HCT116 (cell line): ENCODE measurements around the gene ANKRD34C. TPM values are rescaled to one million over a fixed set of nuclear protein-coding genes. Genes with fewer than 3 reads are reported as not detected.

ENCODE experiments used
- ATAC-seq: fragments of 200-7000 bp; cut with Tn5 transposase; 2 replicates; pipeline ENCODE4 v1.9.1; 2020; ENCODE audit warnings: mild to moderate bottlenecking, moderate library complexity
- BruUV-seq: library from RNA; stranded (reverse); fragments of 400-500 nt; replicated peaks from 2 replicates; lab custom pipeline; 2021; lab: Mats Ljungman, UMichigan
- CTCF ChIA-PET: fragments of 300-600 bp; sonication (Branson Sonifier 250); formaldehyde crosslinking; loops from one replicate; lab custom pipeline; 2021; ENCODE audit warnings: antibody characterized with exemption; lab: Charles Lee
- POLR2A ChIA-PET: fragments of 300-600, 350-600 bp; sonication (Branson Sonifier 250); formaldehyde crosslinking; loops from one replicate; lab custom pipeline; 2021; ENCODE audit warnings: antibody characterized with exemption; lab: Charles Lee
- RAD21 ChIA-PET, 2 experiments: fragments of 300-600 bp; sonication (Branson Sonifier 250); formaldehyde crosslinking; loops; one replicate each; lab custom pipeline; 2023; ENCODE audit warnings: low total read pairs in 2 of 2; ENCODE audit not compliant: uncharacterized antibody in 2 of 2, unreplicated experiment in 2 of 2, low non-redundant PET in 1 of 2; lab: Charles Lee
- DNase-seq: peaks from one replicate; pipeline ENCODE4 v3.0.0-alpha.2; 2010; ENCODE audit warnings: low read depth, low spot score
- H2AFZ ChIP-seq: fragments of 200-600 bp; shearing (Covaris generic), sonication (generic); 2 replicates; pipeline ENCODE4 v1.6.1; 2017; ENCODE audit warnings: low read depth, mixed run types, mixed read lengths, antibody characterized with exemption, low read length; ENCODE audit not compliant: poor library complexity, severe bottlenecking
- H3K27ac ChIP-seq: 2 replicates; pipeline ENCODE4 v1.5.1; 2012; ENCODE audit warnings: low read depth, low read length
- H3K27me3 ChIP-seq: fragments of 200-600 bp; sonication (generic); 2 replicates; pipeline ENCODE4 v1.6.1; 2016; ENCODE audit warnings: mixed run types, low read length, mixed read lengths; ENCODE audit not compliant: insufficient read depth
- H3K36me3 ChIP-seq, 2 experiments: fragments of 200-500 bp in 1 of 2; fragments of 200-600 bp in 1 of 2; sonication (Bioruptor generic) in 1 of 2; sonication (generic) in 1 of 2; 2 replicates each; pipeline versions ENCODE4 v1.5.1 to v1.6.1; 2014 to 2016; ENCODE audit warnings: low read length in 2 of 2, inconsistent platforms in 1 of 2, mixed read lengths in 1 of 2, mixed run types in 1 of 2; ENCODE audit not compliant: insufficient read depth in 2 of 2, control insufficient read depth in 1 of 2
- H3K4me1 ChIP-seq, 2 experiments: fragments of 200-600 bp in 1 of 2; sonication (generic) in 1 of 2; 2 replicates each; pipeline versions ENCODE4 v1.5.1 to v1.6.1; 2012 to 2017; ENCODE audit warnings: low read length in 2 of 2, inconsistent platforms in 1 of 2, mild to moderate bottlenecking in 1 of 2, mixed read lengths in 1 of 2, mixed run types in 1 of 2, moderate library complexity in 1 of 2; ENCODE audit not compliant: insufficient read depth in 2 of 2, control insufficient read depth in 1 of 2
- H3K4me2 ChIP-seq: fragments of 200-600 bp; sonication (generic); 2 replicates; pipeline ENCODE4 v1.6.1; 2017; ENCODE audit warnings: mixed run types, low read length, mixed read lengths
- H3K4me3 ChIP-seq, 2 experiments: fragments of 200-600 bp in 1 of 2; sonication (generic) in 1 of 2; replicated peaks in 1 of 2; 2 replicates each; pipeline ENCODE4 v1.5.1; 2011 to 2016; ENCODE audit warnings: low read length in 2 of 2, control low read depth in 1 of 2, low read depth in 1 of 2, mild to moderate bottlenecking in 1 of 2, mixed read lengths in 1 of 2, mixed run types in 1 of 2
- H3K79me2 ChIP-seq: fragments of 200-600 bp; sonication (generic); 2 replicates; pipeline ENCODE4 v1.6.1; 2017; ENCODE audit warnings: mild to moderate bottlenecking, mixed run types, low read length, moderate library complexity, mixed read lengths; ENCODE audit not compliant: insufficient read depth
- H3K9ac ChIP-seq: fragments of 200-600 bp; sonication (generic); 2 replicates; pipeline ENCODE4 v1.6.1; 2016; ENCODE audit warnings: low read length, mixed read lengths
- H3K9me2 ChIP-seq: fragments of 200-600 bp; sonication (generic), shearing (Covaris generic); 2 replicates; pipeline ENCODE4 v1.6.1; 2017; ENCODE audit warnings: mixed run types, mild to moderate bottlenecking, moderate library complexity; ENCODE audit not compliant: insufficient read depth
- H3K9me3 ChIP-seq, 2 experiments: fragments of 200-500 bp in 1 of 2; fragments of 200-600 bp in 1 of 2; sonication (Bioruptor generic) in 1 of 2; sonication (generic) in 1 of 2; 2 replicates each; pipeline ENCODE4 v1.6.1; 2014 to 2017; ENCODE audit warnings: low read length in 2 of 2, mixed read lengths in 2 of 2, inconsistent platforms in 1 of 2, low read depth in 1 of 2, mild to moderate bottlenecking in 1 of 2, mixed run types in 1 of 2, moderate library complexity in 1 of 2; ENCODE audit not compliant: control insufficient read depth in 1 of 2, insufficient read depth in 1 of 2
- H4K20me1 ChIP-seq: fragments of 200-600 bp; sonication (generic), shearing (Covaris generic); 2 replicates; pipeline ENCODE4 v1.6.1; 2017; ENCODE audit warnings: mixed run types, mild to moderate bottlenecking, moderate library complexity; ENCODE audit not compliant: insufficient read depth
- CBX3 ChIP-seq: IDR thresholded peaks from 2 replicates; pipeline ENCODE4 v1.6.1; 2012; ENCODE audit warnings: low read depth
- CEBPB ChIP-seq: IDR thresholded peaks from 2 replicates; pipeline ENCODE4 v1.6.1; 2012; ENCODE audit warnings: low read depth
- CTCF ChIP-seq, 3 experiments: fragments of 200-600 bp in 1 of 3; sonication (generic) in 1 of 3; IDR thresholded peaks in 2 of 3; conservative IDR thresholded peaks in 1 of 3; 2 replicates each; pipeline ENCODE4 v1.5.1; 2012 to 2017; ENCODE audit warnings: low read depth in 2 of 3, low read length in 2 of 3, antibody characterized with exemption in 1 of 3, borderline replicate concordance in 1 of 3, control low read depth in 1 of 3, mild to moderate bottlenecking in 1 of 3, mixed read lengths in 1 of 3, mixed run types in 1 of 3, moderate library complexity in 1 of 3; ENCODE audit not compliant: insufficient read depth in 1 of 3
- EGR1 ChIP-seq: IDR thresholded peaks from 2 replicates; pipeline ENCODE4 v1.6.1; 2012; ENCODE audit warnings: low read depth
- MAX ChIP-seq: IDR thresholded peaks from 2 replicates; pipeline ENCODE4 v1.6.1; 2012
- POLR2AphosphoS5 ChIP-seq: IDR thresholded peaks from 2 replicates; pipeline ENCODE4 v1.6.1; 2011; ENCODE audit warnings: mild to moderate bottlenecking, low read depth, low read length, moderate library complexity
- REST ChIP-seq: IDR thresholded peaks from 2 replicates; pipeline ENCODE4 v1.6.1; 2012; ENCODE audit warnings: low read depth
- SIN3A ChIP-seq: IDR thresholded peaks from 2 replicates; pipeline ENCODE4 v1.6.1; 2012; ENCODE audit warnings: low read depth
- SP1 ChIP-seq: IDR thresholded peaks from 2 replicates; pipeline ENCODE4 v1.6.1; 2012; ENCODE audit warnings: low read depth
- SRF ChIP-seq: IDR thresholded peaks from 2 replicates; pipeline ENCODE4 v1.6.1; 2012; ENCODE audit warnings: low read depth
- ZBTB33 ChIP-seq: IDR thresholded peaks from 2 replicates; pipeline ENCODE4 v1.6.1; 2011; ENCODE audit warnings: mild to moderate bottlenecking, low read length, moderate library complexity; ENCODE audit not compliant: insufficient replicate concordance; ENCODE audit errors: extremely low read depth
- ZFX ChIP-seq: fragments of 450-650 bp; IDR thresholded peaks from 2 replicates; pipeline ENCODE4 v1.6.1; 2017
- ZNF274 ChIP-seq: fragments of 200-500 bp; sonication (Bioruptor generic); IDR thresholded peaks from 2 replicates; pipeline ENCODE4 v1.6.1; 2014; ENCODE audit warnings: mild to moderate bottlenecking, low read depth, low read length, inconsistent platforms
- intact Hi-C: fragments of 100-400 bp; cut with micrococcal nuclease; formaldehyde crosslinking; loops from 2 replicates; pipeline ENCODE4 v1.10.0; 2022
- total RNA-seq: library from RNA; stranded (reverse); gene quantifications from one replicate; pipeline ENCODE4 v1.2.1, GENCODE V29; 2021; ENCODE audit not compliant: unreplicated experiment

ANKRD34C gene
- total RNA-seq, 1 experiment from 2014 or later: not detected

GRCh38 chr15:79265987-79266579 is 16.4 kb upstream of the ANKRD34C start:
- Histone ChIP-seq H3K36me3 (no peaks in the 10 kb centered on the region), H3K4me1 (peaks cover 0 to 9% of the 10 kb centered on the region in 2 experiments; a peak in 2 of 4 replicates), H3K4me2 (no peak overlapping the region), H3K27ac (no peak overlapping the region), H3K79me2 (no peaks in the 10 kb centered on the region), H3K9ac (no peak overlapping the region), H3K9me3 (no peaks in the 10 kb centered on the region), H2AFZ (no peak overlapping the region), H3K27me3 (no peaks in the 10 kb centered on the region), H4K20me1 (no peaks in the 10 kb centered on the region), H3K9me2 (no peaks in the 10 kb centered on the region), H3K4me3 (no peak overlapping the region)
- ATAC-seq (no peak), DNase-seq (no peak)
- intact Hi-C loops: no loop called here
- POLR2A ChIA-PET: no interaction called here
- TF ChIP-seq ZBTB33: no peak
- TF ChIP-seq ZFX: no peak
- no peak for TF ChIP-seq CBX3
- no peak for TF ChIP-seq SRF
- no peak for TF ChIP-seq CTCF (IDR thresholded peaks at IDR 0.05 in 2 of 3, conservative IDR thresholded peaks at IDR 0.05 in 1 of 3; ENCODE audit: borderline replicate concordance in 1 of 3, insufficient read depth in 1 of 3, low read depth in 2 of 3, low read length in 2 of 3)
- TF ChIP-seq POLR2AphosphoS5: no peak
- no peak for TF ChIP-seq MAX
- TF ChIP-seq ZNF274: no peak
- TF ChIP-seq EGR1: no peak
- no peak for TF ChIP-seq SIN3A
- no peak for TF ChIP-seq REST
- no peak for TF ChIP-seq SP1
- no peak for TF ChIP-seq CEBPB
- CTCF ChIA-PET: no interaction called here
- RAD21 ChIA-PET: no interaction called here
- no TSS peak for BruUV-seq
